ENCODE results near the gene ZBED4.

The ZBED4 gene

GRCh38 chr22:49856766-49857618 is 3.3 kb downstream of the ZBED4 start:
- no peak for DNase-seq

GRCh38 chr22:49858827-49859226 is 5.2 kb downstream of the ZBED4 start:
- DNase-seq = no peak

- no peak for DNase-seq
Measured at GRCh38 chr22:49861642-49862495, 8.2 kb downstream of the ZBED4 start.

GRCh38 chr22:49862496-49862776 is 8.8 kb downstream of the ZBED4 start:
- no peak for DNase-seq

- no peak for DNase-seq
Measured at GRCh38 chr22:49863931-49864330, 10.3 kb downstream of the ZBED4 start.

- DNase-seq = no peak
Measured at GRCh38 chr22:49865156-49865555, 11.5 kb downstream of the ZBED4 start.

GRCh38 chr22:49866134-49866533 is 12.5 kb downstream of the ZBED4 start:
- no peak for DNase-seq

GRCh38 chr22:49866646-49867045 is 13.0 kb downstream of the ZBED4 start:
- no peak for DNase-seq

- DNase-seq = no peak
Measured at GRCh38 chr22:49867303-49868265, 13.9 kb downstream of the ZBED4 start.

- no peak for DNase-seq
Measured at GRCh38 chr22:49869086-49869830, 15.6 kb downstream of the ZBED4 start.

GRCh38 chr22:49869845-49870712 is 16.4 kb downstream of the ZBED4 start:
- DNase-seq = no peak

- DNase-seq = no peak
Measured at GRCh38 chr22:49871482-49871881, 17.8 kb downstream of the ZBED4 start.

GRCh38 chr22:49872347-49872746 is 18.7 kb downstream of the ZBED4 start:
- no peak for DNase-seq

- DNase-seq = no peak
Measured at GRCh38 chr22:49873228-49873940, 19.7 kb downstream of the ZBED4 start.

GRCh38 chr22:49877642-49878041 is 24.0 kb downstream of the ZBED4 start:
- no peak for DNase-seq

- DNase-seq = no peak
Measured at GRCh38 chr22:49878206-49878605, 24.6 kb downstream of the ZBED4 start.

- no peak for DNase-seq
Measured at GRCh38 chr22:49879871-49880270, 26.2 kb downstream of the ZBED4 start.

- no peak for DNase-seq
Measured at GRCh38 chr22:49880281-49880680, 26.6 kb downstream of the ZBED4 start.

GRCh38 chr22:49881856-49882255 is 28.2 kb downstream of the ZBED4 start:
- DNase-seq = no peak

- no peak for DNase-seq
Measured at GRCh38 chr22:49882519-49883293, 29.1 kb downstream of the ZBED4 start.

Data from NCI-H526 treated with DMSO at 0.1 percent for 48 hours (cell line).